Ovary (tissue), 3 donors: ENCODE results near the gene RNF17.

ENCODE experiments used
- CTCF ChIP-seq, 3 donors: fragments of 450-650 bp in 2 of 3; fragments of 200-600 bp in 1 of 3; IDR thresholded peaks; one replicate each; pipeline versions ENCODE4 v1.5.1 to v1.8.0; 2016 to 2022; ENCODE audit warnings: antibody characterized with exemption in 3 of 3, mild to moderate bottlenecking in 1 of 3
- POLR2A ChIP-seq: fragments of 450-650 bp; IDR thresholded peaks from one replicate; pipeline ENCODE4 v1.6.1; 2017; ENCODE audit warnings: antibody characterized with exemption, mild to moderate bottlenecking, moderate library complexity
- donor health status: DM: no; HTN: no; CAD: no.

GRCh38 chr13:24921003-24921402 is 157.0 kb downstream of the RNF17 start:
- TF ChIP-seq CTCF (IDR thresholded peaks at IDR 0.05) (no peak), POLR2A (no peak)
